ENCODE data around the gene TSPEAR.
A peak's percentile ranks its signal among the peaks of the same experiment; 100 is the strongest.

TSPEAR gene

DNA sequence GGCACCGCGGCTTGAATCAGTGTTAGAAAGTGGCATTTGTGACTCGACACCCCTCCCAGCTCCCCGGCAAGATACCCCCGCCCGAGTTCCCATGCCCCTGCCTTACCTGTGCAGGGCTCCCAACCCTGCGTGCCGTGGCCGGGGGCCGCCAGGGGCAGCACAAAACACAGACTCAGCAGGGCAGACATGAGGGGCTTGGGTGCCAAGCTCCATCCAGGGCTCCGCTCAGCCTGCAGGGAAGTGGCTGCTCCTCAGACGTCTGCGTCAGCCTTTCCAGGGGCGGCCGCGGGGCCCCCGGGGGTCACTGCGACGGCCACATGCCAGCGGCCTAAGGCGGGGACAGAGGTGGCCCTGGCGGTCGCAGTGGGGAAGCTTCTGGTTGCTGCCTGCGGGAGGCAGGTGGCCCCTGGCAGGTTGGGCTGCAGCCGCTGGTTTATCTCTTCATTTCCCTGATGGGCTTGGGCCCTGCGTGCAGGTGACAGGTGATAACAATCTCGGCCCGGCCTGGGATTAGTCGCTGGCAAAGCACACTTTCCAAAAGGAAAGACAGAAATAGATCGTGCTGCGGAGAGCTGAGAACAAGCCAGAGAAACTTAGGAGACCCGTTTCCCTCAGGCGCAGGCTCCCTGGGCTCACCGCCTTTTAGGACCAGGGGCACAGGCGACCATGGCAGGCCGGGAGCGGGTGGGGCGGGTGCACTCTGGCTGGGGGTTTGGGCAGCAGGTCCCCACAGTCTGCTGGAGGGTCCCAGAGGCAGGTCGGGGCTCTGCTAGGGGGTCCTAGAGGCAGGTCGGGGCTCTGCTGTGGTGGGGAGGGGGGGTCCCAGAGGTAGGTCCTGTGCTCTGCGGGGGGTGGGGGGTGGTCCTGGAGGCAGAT is at the start of gene TSPEAR:
TSS of gene TSPEAR (minus strand) at position 246 of the 876 bp plus-strand sequence. CDS start at position 188, 58 bp downstream.
- peak; percentile 17 for DNase-seq

DNA sequence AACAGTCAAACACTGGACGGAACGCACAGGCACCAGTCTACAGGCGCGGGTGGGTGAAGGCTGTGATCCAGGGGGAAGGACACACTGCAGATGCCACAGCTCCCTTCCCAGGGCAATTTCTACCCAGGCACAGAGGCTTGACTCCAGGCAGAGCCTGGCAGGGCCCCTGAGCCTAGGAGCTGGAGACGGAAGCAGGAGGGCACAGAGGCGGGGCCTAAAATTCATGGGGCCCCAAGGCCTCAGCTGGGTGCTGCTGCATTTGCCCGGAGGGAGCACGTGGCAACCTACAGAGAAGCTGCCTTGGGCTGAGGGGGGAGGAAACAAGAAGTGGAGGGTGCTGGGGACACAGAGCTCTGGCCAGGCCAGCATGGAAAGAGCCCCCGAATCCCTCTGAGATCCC is 49.0 kb upstream of the TSPEAR start:
- no peak for DNase-seq

DNA sequence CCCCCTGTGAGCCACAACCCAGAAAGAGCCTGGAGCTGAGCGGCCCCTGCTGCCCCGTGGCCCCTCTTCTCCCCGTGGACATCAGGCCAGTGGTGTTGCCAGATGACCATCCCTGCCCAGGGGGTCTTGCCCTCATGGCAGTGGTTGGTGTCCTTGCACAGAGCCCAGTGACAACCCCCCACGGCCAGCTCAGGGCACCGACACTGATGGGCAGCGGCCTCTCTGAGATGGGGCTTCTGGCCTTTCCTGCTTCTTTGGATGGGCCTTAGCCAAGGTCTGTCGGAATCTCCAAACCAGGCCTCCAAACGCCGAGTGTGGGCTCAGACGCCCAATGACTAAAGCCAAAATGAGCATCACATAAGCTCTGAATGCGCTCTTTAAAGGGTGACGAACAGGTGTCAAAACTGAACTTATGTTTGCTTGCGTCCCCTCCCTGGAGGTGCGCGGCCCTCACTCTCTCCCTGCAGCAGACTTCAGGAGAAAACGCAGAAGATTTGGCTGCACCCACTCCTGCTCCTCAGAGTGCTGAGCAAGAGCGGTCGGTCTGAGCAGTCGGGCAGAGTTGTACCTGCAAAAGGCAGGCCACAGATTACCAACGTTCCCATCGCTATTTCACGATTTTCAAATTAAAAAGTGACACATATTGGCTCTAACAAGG is 48.4 kb upstream of the TSPEAR start:
- no peak for DNase-seq

DNA sequence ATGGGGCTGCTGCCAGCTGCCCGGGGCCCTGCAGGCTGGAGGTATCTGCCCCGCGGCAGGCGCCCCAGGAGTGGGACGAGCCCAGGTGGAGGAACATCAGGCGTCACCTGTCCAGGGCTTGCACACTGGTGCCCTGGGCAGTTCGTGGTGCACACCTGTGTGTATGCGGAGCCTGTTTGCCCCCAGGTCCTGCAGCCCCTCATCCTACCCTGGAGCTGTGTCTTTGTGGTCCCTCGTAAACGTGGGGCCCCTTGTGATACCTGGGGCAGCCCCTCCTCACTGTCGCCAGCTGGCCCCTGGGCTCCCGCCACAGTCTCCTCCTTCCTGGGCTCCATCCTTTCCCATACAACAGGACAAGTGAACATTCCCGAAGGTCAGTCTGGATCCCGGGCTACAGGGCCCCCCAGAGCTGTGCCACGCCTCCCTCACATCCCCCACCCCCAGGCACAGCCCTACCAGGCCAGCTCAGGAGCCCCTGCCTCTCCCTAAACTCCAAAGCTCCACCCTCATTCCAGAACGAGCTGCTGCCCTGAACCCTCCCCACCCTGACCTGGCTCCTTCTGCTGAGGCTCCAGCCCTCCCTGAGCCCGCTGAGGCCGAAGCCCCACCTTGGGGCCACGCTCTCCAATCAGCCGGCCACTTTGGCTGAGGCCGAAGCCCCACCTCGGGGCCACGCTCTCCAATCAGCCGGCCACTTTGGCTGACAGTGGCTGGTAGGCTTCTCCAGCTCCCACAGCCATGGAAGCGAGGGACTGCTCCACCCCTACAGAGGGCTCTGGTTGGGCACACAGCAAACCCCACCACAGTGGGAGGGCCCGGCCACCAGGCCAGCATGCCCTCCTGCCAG is 47.6 kb upstream of the TSPEAR start:
- DNase-seq = no peak

DNA sequence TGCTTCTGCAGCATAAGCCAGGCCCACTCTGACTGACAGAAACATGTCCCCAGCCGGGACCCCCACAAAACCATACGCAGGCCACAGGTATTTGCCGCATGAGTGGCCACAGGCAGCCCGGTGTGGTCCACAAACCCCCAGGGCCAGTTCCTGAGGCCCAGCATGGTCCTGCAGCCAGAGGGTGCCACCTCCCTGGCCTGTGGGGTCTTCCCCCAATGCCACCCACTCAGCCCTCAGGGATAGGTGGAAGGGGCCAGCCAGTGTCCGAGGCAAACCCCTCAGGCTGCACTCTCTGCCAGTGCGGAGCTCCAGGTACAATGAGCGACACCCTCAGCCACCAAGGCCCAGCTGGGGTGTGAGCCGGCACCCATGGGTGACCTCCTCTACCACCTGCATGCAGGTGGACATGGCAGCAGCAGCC is 46.8 kb upstream of the TSPEAR start:
- DNase-seq = no peak

DNA sequence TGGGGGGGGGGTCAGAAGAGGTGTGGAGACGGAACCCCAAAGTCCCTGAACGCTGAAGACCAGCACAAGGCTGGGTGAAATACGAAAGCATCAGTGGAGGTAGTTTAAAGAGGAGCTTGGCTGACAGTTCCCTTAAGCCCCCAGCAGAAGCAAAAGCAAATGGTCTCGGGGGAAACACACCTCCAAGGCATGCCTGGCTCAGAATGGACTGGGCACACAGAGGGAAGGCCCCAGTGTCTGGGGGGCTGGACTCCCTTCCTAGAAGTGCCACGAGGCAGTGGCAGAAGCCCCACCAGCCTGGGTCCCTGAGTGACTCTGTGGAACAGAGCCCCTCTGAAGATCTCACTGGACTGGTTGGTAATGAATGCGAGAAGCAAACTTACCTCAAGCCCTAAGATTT is 46.4 kb upstream of the TSPEAR start:
- DNase-seq = no peak

DNA sequence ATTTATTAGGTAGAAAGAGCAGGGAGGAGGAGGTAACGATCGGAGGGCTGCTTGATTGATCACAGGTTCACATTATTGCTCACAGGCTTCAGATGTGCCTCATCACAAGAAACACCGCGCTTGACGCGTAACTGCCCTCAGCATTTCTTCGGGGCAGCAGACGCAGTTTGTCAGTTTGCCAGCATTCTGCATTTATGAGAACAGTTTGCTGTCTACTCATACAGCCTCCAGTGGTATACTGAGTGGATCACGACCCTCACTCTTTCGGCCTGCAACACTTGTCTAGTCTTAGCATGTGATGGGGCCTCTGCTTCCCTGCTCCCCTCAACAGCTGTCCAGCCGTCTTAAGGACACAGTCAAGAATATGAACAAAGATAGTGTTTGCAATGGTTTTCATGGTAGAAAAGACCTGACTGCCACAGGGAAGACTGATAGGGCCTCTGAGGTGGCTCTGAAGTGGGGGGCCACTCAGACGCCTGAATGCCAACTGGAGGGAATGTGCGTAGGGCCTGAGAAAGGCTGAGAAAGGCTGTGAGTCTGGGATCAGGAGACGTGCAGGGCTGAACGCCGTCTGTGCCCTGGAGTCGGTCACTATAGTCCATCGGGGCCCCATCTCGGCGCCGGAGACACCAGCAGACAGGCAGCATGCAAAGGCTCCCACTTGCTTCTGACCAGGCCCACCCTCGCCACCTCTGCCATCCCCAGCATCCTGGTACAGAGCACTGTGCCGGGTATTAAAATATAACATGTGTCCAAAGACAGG is 45.2 kb upstream of the TSPEAR start:
- DNase-seq = no peak

DNA sequence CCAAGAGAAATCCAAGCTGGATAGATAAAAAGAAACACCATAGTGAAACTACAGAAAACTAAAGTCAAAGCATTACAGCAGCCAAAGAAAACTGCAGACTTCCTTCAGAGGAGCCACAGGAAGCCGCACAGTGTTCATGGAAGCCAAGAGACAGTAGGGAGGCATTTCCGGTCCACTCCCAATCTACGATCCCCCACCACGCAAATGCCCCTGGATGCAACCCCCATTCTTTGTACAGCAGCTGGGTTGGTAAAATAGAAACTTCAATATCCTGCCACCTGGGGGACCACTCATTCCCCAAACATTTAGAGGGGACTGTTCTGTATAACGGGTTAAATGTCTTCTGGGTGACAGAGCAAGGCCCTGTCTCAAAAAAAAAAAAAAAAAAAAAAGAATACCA is 43.9 kb upstream of the TSPEAR start:
- no peak for DNase-seq

DNA sequence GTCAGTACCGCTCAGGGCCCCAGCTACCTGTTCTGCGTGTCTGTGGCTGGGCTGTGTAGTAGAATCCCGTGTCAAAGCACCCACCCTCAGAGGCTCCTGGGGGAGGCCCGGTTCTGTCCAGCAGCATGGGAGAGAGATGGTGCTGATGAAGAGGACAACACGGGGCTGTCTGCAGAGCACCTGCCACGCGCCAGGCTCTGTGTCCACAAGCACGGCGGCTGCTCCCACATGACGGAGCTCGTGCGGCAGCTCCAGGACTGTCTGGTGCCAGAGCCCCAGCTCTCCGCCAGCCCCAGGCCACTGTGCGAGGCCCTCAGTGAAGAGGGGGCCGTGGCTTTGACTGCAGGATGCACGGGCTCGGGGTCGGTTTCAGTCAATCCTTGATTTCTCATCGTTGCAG is 42.0 kb upstream of the TSPEAR start:
- DNase-seq = no peak

DNA sequence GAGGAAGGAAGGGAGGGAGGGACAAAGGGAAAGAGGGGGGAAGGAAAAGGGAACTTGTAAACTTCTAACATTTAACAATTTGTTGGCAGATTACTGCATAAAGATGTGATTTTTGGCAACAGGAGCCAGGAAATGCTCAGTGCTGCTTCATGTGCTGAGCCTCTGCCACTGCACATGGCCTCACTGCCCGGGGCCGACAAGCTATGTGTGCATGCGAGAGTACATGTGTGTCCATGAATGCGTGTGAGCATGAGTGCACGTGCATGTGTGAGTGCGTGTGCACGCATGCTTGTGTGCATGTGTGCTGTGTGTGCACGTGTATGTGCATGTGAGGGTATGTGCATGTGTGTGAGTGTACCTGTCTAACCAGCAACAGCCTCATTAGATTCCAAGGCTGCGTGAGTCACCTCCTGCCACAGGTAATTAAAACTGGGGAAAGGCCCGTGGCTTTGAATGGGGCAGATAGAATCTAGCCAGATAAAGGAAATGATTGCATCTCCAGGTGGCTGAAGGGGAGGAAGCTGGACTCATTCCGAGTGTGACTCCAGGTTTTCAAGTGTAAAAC is 41.4 kb upstream of the TSPEAR start:
- no peak for DNase-seq

DNA sequence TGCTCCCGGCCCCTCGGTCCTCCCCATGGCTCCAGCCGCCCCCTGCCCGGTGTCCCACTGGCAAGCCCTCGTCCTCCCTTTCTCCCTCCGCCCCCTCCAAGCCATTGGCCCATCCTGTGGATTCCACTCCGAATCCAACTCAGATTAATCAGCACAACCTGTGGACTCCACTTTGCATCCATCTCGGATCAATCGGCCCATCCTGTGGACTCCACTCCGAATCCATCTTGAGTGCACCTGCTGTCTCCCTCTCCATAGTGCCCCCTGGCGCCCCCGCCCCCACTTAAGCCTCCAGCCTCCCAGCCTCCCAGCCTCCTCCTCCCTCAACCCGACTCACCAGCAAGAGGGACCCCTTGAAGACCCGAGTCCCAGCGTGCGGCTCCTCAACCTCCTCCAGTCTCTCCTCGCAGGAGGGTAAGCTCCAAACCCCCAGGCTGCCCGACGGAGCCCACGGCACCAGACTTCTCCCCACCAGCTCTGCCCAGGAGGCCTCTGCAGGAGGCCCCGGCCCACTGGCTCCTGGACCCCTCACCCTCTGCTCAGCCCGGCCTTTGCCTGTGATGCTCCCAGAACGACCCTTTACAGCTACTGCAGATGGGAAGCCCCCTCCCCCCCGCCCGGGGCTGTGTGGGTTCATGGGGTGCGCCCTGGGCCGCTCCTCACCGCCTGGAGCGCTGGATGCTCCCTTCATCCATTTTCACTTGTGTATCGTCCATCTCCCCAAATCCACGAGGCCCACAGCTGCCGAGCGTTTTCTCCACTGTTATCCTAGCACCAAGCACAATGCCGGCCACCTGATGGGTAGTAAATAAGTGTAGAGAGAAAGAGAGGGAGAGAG is 40.6 kb upstream of the TSPEAR start:
- no peak for DNase-seq

DNA sequence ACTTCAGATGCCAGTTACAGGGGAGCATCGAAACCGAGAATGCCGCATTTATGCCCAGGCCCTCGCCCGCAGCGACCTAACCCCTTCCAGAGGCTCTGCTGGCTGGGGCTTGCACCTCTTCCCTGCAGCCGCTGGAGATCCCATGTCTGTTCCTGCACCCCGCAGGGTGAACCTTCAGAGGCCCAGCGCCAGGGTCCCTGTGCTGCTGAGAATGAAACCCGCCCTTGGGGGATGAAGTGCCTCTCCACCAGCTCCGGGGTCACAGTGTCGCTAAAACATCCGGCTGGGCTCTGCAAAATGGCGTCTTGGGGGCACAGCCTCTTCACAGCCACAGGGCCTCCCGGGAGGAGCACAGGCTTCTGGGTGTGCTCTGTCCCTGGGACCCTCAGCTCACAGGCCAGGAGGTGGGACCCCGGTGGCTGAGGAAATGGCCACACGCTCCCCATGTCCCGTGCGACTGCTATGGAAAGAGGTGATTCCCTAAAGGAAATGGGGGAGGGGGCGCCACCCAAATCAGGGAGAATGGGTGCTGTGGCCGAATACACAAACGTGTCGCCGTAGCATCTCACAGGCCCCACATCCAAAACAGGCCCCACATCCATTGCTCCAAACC is 39.9 kb upstream of the TSPEAR start:
- DNase-seq = no peak

DNA sequence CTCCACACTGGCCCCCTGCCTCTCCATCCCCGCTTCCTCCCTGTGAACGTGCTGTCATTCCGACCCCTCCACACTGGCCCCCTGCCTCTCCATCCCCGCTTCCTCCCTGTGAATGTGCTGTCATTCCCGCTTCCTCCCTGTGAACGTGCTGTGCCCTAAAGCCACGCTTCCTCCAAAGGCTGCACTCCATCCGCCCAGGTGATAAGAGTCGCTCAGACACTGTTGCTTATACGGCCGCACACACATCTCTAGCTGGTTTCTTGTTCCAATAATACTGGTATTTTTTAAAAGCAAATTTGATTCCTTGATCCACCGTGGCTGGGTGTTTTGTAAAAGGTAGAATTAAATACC is 39.3 kb upstream of the TSPEAR start:
- no peak for DNase-seq

DNA sequence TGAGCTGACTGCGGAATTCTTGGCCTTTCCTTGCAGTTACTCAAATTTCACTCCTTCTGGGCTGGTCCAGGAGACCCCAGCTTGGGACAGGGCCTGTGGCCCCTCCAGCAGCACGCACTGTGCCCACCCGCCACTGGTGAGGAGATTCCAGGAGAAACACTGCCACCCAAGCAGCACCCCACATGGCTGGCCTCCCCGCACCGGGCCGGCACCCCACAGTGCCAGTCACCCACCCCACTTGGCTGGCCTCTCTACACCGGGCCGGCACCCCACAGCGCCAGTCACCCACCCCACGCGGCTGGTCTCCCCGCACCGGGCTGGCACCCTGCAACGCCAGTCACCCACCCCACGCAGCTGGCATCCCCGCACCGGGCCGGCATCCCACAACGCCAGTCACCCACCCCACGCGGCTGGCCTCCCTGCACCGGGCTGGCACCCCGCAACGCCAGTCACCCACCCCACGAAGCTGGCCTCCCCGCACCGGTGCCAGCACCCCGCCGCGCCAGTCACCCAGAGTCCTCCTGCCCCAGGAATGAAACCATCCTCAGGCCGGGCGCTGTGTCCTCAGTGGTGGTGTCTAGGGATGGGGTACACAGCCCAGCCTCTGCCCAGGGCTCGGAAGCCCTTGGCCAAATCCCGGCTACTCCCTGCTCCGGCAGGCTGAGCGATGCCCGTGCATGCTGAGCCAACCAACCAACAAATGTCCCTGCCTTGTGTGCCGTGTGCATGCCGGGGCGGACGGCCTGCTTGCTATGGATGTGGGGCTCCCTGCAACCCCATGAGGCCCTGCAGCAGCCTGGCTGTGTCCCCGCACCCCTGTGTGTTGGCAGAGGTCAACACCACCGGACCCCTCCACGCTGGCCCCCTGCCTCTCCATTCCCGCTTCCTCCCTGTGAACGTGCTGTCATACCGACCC is 38.6 kb upstream of the TSPEAR start:
- no peak for DNase-seq

DNA sequence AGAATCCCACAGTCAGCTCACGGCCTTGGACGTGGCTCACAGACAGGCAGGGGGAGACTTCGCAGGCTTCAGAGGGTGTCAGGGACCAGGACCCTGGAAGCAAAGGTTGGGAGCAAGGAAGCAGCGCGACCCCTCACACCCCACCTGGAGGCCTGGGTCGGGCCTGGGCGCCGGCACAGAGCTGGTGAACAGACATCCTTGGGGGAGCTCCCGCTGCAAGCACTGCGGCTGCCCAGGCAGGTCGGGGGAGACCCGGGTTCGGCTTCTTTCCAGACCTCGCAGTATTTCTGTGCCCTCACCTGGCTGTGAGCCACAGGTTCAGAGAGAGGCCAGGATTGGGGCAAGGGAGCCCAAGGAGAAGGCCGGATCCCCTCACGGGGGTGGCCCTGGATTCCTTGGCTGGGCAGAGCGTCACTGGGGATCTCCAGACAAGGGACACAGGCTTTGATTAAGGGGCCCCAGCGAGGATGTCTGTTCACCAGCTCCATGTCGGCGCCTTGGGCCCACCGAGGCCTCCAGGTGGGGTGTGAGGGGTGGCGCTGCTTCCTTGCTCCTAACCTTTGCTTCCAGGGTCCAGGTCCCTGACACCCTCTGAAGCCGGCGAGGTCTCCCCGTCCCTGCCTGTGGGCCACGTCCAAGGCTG is 37.9 kb upstream of the TSPEAR start:
- DNase-seq = no peak

DNA sequence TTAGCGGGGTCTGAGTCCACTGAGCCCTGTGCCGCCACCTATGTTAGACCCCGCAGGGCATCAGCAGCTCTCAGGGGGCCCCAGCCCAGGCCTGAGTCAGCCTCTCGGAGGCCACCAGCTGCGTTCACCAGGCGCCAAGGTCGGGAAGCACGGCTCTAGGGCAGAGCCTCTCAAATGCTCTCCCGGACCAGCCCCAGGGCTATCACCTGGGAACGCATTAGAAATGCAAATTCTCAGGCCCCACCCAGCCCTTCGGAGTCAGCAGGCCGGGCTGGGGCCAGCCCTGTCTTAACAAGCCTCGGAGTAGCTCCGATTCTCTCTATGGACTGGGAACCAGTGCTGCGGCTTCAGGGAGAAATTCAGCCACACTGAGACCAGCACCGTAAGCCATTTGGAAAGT is 37.2 kb upstream of the TSPEAR start:
- no peak for DNase-seq

DNA sequence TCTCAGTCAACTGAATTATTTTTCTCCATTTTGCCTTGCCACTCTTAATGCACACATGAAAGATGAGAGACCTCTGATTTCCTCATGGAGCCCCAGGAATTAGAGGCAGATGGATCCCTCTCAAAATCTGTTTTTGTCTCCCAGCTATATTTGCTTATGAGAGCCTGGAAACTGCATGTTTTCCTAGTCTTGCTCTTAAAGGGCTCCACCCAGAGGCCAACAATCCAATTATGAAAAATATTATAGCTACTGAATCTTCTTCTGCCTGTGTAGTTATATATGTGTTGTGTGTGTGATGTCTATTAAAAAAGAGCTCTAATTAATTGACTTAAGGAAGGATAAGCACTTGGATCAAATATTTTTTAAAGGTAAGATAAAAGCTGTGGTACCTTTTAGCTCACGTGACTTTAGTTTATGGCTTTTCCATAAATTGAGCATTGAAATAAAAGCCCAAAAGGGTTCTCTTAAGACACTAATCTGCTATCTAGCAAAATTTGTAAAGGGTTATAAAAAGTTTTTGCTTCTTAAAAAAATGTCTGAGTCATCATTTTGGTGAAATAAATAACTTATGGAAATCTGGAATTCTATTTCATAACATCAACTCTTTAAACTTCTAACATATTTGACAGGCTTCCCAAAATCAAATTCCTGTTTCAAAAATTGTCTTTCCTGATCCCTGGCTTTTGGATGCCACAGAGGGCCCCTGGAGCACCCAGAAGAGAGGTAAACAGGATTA is 31.2 kb upstream of the TSPEAR start:
- DNase-seq = no peak

DNA sequence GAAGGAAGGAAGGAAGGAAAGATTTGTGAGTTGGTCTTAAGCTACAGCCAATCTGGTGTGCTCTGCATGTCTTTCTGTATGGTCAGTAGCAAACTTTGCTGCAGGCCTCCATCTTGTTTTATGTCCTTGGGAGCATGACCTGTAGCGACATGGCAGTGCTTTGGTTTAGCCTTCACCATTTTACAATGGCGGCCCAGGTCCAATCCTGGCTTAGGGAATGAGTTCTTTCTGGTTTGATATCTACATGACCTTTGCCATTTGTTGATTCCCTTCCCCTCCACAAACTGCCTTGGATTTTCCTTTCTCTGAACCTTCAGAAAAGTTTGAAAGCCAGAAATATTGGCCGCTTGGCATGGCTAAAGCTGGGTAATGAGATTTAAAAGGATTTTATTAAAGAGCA is 30.5 kb upstream of the TSPEAR start:
- DNase-seq = no peak

DNA sequence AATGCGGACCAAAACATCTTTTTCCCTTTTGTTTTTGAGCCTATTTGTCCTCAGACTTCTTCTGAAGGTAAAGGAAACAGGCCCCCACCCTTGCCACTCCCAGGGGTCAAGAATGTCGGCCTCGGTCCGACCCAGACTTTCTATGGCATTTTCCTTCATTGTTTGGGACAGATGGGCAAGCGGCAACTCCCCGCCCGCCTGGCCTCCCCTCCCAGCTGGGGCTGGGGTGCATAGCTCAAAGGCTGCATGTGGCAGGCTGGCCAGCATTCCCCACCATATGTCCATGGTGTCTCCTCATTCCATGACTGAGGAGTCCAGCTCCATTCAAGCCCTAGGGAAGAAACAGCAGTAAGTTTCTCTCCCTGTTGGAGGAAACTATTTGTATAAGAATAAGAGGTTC is 29.4 kb upstream of the TSPEAR start:
- DNase-seq = no peak

Data from right hindlimb (tissue), 1 donor.